ENCODE measurements around the gene RTN4R.
"Not testable (repeated sequence)": the region's sequence is repeated elsewhere in the genome, so short reads cannot be mapped to it uniquely, and the experiment has no call there.

Gene RTN4R

DNA sequence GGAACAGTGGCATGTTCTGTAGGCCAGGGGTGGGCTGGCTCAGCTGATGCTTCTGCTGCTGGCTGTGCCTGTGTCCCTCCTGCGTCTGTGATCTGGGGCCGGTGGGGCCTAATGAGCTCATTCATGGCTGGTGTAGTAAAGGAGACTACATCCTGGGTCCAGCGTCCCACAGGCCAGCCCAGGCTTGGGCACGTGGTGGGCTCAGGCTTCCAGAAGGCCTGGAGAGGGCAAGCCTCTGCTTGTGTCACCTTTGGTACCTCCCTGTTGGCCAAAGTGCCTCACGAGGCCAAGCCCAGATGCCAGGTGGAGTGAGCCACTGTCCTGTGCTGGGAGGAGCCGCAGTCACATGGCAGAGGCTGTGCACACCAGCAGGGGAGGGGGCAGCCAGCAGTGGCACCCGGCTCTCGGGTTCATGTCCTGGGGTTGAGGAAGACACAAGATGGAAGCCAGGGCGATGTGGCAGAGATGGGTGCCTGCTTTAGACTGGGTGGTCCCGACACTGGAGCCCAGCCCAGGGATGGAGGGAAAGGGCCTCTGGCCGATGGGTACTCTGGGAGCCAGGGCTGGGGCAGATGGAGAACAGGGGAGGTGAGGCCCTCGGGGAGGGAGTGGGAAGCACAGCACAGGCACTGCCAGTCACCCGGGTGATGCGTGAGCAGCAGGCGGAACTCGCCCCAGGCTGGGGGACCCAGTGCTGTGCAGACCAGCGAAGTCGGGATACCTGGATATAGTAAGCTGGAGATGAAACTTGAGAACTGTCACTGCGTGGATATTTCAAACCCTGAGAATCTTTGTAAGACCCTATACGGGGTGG lies 43.3 kb upstream of the RTN4R start:
- not testable (repeated sequence) for H3K36me3 ChIP-seq (ENCODE audit: control insufficient read depth, insufficient read depth, low read length); H3K9me3 ChIP-seq (ENCODE audit: control insufficient read depth, insufficient read depth, low read length); DNase-seq (ENCODE audit: low read depth, low spot score); H3K4me3 ChIP-seq (ENCODE audit: low read length); H3K27ac ChIP-seq (ENCODE audit: low read length); H3K4me1 ChIP-seq (ENCODE audit: control insufficient read depth, insufficient read depth, low read length); H3K27me3 ChIP-seq (ENCODE audit: control insufficient read depth, insufficient read depth, low read length)
- no CpG with 5 or more reads among the region's 20 CpGs for WGBS (ENCODE audit: insufficient coverage, insufficient read length)

DNA sequence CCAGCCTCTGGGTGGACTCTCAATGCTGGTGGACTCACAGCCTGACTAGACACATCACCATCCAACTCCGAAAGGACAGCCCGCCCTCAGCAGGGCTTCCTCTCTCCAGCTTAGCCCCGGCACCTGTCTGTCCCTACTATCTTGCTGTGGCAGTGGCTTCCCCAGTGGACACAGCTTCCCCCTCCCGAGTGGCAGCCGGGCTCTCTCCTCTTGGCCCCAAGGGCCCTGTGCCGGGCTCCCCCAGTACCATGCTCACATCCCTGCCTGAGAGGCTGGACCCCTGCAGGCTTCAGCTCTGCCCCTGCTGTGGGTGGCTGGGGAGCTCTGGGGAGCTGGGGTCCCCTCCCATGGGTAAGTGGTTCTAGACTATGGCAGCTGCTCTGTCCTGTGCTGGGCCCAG lies 42.7 kb upstream of the RTN4R start:
- H3K9me3 ChIP-seq (ENCODE audit: control insufficient read depth, insufficient read depth, low read length); H3K4me3 ChIP-seq (ENCODE audit: low read length); DNase-seq (ENCODE audit: low read depth, low spot score); H3K27me3 ChIP-seq (ENCODE audit: control insufficient read depth, insufficient read depth, low read length); H3K36me3 ChIP-seq (ENCODE audit: control insufficient read depth, insufficient read depth, low read length); H3K4me1 ChIP-seq (ENCODE audit: control insufficient read depth, insufficient read depth, low read length); H3K27ac ChIP-seq (ENCODE audit: low read length): not testable (repeated sequence)
- WGBS (ENCODE audit: insufficient coverage, insufficient read length): no CpG with 5 or more reads among the region's 6 CpGs

DNA sequence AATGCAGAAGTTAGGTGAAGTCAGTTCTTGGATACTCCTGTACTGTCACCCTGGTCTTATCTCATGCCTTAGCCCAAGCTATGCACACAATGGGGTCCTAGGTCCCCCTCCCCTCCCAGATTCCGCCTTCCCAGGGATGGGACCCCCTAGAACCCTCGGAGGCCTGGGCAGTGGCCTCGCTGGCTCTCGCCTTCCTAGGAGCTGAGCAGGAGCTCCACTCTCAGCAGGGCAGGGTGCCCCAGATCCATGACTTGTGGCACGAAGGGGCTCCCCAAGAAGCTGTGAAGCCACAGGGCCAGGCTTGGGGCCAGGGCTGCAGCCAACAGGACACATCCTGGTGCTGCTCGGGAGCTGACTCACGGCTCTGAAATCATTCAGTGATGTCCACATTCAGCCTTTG lies 42.1 kb upstream of the RTN4R start:
- not testable (repeated sequence) for DNase-seq (ENCODE audit: low read depth, low spot score); H3K27me3 ChIP-seq (ENCODE audit: control insufficient read depth, insufficient read depth, low read length); H3K9me3 ChIP-seq (ENCODE audit: control insufficient read depth, insufficient read depth, low read length); H3K36me3 ChIP-seq (ENCODE audit: control insufficient read depth, insufficient read depth, low read length); H3K4me3 ChIP-seq (ENCODE audit: low read length); H3K4me1 ChIP-seq (ENCODE audit: control insufficient read depth, insufficient read depth, low read length); H3K27ac ChIP-seq (ENCODE audit: low read length)
- WGBS (ENCODE audit: insufficient coverage, insufficient read length): no CpG with 5 or more reads among the region's 7 CpGs

DNA sequence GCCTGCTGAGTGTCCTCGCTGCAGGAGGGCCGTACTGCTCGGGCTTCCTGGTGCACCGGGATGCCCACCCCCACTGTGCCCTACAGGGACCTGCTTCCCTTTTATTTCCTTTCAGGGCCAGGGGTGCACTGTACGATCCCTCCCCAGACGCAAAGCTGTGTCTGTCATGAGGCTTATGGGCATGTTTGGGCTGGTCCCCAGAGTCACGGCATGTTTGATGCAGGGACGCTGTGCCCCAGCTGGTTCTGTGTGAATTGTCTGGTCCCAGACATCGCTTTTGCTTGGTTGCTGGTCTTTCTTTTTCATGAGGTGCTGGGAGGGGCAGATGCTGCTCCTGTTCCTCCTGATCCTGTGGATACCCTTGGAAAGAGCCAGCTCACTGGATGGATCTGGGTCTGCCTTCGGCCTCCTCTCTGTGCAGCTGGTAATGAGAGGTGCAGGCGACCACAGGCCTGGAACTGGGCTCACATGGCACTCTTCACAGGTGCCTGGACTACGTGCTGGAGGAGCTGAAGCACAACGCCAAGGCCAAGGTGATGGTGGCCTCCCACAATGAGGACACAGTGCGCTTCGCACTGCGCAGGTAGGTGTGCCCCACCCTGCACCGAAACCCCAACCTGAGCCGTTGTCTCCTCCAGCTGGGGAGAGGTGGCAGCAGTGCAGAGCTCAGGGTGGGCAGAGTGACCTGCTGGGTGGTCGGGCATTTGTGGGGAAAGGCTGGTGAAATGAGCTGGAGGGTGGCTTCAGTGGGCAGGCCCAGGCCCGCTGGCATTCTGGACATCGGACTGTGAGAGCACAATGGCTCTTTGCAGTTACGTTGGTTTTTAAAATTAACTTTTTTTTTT lies 40.9 kb upstream of the RTN4R start:
- H3K4me3 ChIP-seq (ENCODE audit: low read length); H3K4me1 ChIP-seq (ENCODE audit: control insufficient read depth, insufficient read depth, low read length); DNase-seq (ENCODE audit: low read depth, low spot score); H3K9me3 ChIP-seq (ENCODE audit: control insufficient read depth, insufficient read depth, low read length); H3K36me3 ChIP-seq (ENCODE audit: control insufficient read depth, insufficient read depth, low read length); H3K27me3 ChIP-seq (ENCODE audit: control insufficient read depth, insufficient read depth, low read length); H3K27ac ChIP-seq (ENCODE audit: low read length): not testable (repeated sequence)
- WGBS (ENCODE audit: insufficient coverage, insufficient read length): no CpG with 5 or more reads among the region's 22 CpGs

DNA sequence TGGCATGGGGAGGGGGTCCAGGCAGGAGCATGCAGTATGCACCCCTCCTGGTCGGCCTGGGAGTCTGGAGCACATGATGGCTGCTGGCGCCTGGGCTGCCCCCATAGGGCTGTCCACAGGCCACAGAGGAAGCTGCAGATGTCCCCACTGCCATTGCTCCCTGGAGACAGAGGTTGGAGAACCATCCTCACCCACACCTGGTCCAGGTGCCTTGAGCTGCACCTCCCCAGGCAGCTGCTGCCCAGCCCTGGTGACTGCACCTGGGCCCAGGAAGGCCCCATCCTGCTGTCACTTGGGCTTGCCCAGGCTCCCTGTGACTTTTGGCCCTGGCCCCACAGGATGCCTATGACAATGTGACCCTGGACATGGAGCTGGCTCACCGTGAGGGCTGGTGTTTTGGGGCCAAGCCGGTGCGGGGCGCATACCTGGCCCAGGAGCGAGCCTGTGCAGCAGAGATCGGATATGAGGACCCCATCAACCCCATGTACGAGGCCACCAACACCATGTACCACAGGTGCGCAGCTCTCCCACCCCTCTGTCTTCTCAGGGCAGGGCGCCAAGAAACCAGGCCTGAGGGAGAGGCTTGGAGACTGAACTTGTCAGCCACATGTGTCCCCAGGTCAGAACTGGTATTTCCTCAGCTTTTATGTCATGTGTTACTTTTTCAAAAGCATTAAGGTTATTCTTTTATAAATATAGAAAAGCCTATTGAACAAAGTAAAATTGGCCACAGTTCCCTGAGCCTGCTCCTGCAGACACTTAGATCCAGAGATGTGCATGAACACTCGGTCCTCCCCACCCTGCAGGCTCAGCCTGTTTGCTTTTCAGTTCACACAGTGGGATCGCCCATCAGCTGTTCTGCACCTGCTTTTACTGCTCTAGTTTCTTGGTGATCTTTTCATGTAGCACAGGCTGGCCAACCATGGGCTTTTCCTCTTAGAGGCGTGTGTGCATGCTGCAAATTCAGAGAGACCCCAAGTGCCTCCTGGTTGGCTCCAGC lies 39.6 kb upstream of the RTN4R start:
- DNase-seq (ENCODE audit: low read depth, low spot score); H3K4me3 ChIP-seq (ENCODE audit: low read length); H3K27ac ChIP-seq (ENCODE audit: low read length); H3K27me3 ChIP-seq (ENCODE audit: control insufficient read depth, insufficient read depth, low read length); H3K4me1 ChIP-seq (ENCODE audit: control insufficient read depth, insufficient read depth, low read length); H3K36me3 ChIP-seq (ENCODE audit: control insufficient read depth, insufficient read depth, low read length); H3K9me3 ChIP-seq (ENCODE audit: control insufficient read depth, insufficient read depth, low read length): not testable (repeated sequence)
- WGBS (ENCODE audit: insufficient coverage, insufficient read length): no CpG with 5 or more reads among the region's 14 CpGs

DNA sequence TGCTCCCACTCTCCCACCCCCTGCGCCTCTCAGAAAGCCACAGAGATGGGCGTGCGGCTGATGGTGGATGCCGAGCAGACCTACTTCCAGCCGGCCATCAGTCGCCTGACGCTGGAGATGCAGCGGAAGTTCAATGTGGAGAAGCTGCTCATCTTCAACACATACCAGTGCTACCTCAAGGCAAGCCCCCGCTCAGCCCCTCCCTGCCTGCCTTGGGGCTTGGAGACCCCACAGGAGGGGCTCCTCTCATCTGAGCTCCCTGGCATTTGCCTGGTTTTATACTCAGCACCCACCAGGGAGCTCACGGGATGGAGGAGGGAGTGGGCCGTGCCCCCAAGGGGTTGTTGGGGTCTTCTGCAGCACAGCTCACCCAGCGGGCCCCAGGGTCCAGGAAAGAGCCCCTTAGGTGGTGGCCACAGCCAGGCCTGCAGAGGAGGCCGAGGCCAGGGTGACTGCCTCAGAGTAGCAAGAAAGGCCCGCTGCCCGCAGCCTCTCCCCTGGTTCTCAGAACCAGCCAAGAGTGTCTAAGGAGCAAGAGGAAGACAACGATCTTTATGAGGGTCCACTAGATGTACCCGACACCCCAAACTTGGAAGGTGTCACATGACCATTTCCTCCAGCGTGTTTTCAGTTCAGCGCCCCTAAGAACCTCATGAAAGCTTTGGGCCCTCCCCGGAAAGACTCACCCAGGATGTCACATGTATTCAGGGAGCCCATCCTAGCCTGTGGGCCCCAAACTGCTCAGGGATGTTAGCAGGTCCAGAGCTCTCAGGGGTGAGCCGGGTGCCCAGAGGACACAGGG lies 38.7 kb upstream of the RTN4R start:
- no CpG with 5 or more reads among the region's 21 CpGs for WGBS (ENCODE audit: insufficient coverage, insufficient read length)
- not testable (repeated sequence) for H3K4me1 ChIP-seq (ENCODE audit: control insufficient read depth, insufficient read depth, low read length); H3K9me3 ChIP-seq (ENCODE audit: control insufficient read depth, insufficient read depth, low read length); H3K36me3 ChIP-seq (ENCODE audit: control insufficient read depth, insufficient read depth, low read length); H3K27me3 ChIP-seq (ENCODE audit: control insufficient read depth, insufficient read depth, low read length); H3K4me3 ChIP-seq (ENCODE audit: low read length); H3K27ac ChIP-seq (ENCODE audit: low read length); DNase-seq (ENCODE audit: low read depth, low spot score)

DNA sequence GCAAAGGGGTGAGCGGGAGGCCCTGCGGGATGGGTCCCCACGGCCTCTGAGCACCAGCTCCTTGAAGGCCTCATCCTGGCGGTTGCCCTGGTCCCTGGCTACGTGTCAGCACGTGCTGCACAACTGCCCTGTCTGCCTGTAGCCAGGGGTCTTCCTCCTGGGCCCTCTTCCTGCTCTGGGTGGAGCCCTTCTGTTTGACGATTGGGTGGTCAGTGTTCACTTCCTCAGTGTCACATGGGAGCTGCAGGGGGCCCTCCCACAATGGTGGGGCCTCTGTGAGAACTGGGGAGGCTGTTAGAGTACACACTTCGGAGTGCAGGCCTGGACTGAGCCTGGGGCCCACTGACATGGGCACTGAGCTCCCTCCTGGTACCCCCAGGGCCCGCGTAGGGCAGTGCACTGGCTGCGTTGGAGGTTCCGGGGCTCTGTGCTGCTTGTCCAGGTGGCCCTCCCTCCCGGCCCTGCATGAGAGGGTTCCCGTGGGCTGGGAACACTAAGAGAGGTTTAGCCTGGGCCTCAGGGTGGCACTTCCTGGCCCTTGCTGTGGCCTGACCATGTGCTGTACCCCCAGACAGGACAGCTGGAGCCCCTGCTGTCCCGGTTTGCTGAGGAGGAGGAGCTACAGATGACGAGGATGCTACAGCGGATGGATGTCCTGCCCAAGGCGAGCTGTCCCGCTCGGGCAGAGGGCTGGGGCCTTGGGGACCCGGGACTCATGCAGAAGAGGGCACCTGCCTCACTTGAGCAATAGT lies 38.0 kb upstream of the RTN4R start:
- no CpG with 5 or more reads among the region's 21 CpGs for WGBS (ENCODE audit: insufficient coverage, insufficient read length)
- peaks cover under 1% of the 10 kb centered on the region; the same call in 1 of the 2 replicates for H3K27me3 ChIP-seq (ENCODE audit: control insufficient read depth, insufficient read depth, low read length)
- DNase-seq (ENCODE audit: low read depth, low spot score): no peak
- no peak overlapping the region for H3K27ac ChIP-seq (ENCODE audit: low read length)
- H3K4me3 ChIP-seq (ENCODE audit: low read length): no peak overlapping the region
- no peaks in the 10 kb centered on the region for H3K9me3 ChIP-seq (ENCODE audit: control insufficient read depth, insufficient read depth, low read length)
- H3K36me3 ChIP-seq (ENCODE audit: control insufficient read depth, insufficient read depth, low read length): no peaks in the 10 kb centered on the region
- no peaks in the 10 kb centered on the region for H3K4me1 ChIP-seq (ENCODE audit: control insufficient read depth, insufficient read depth, low read length)

DNA sequence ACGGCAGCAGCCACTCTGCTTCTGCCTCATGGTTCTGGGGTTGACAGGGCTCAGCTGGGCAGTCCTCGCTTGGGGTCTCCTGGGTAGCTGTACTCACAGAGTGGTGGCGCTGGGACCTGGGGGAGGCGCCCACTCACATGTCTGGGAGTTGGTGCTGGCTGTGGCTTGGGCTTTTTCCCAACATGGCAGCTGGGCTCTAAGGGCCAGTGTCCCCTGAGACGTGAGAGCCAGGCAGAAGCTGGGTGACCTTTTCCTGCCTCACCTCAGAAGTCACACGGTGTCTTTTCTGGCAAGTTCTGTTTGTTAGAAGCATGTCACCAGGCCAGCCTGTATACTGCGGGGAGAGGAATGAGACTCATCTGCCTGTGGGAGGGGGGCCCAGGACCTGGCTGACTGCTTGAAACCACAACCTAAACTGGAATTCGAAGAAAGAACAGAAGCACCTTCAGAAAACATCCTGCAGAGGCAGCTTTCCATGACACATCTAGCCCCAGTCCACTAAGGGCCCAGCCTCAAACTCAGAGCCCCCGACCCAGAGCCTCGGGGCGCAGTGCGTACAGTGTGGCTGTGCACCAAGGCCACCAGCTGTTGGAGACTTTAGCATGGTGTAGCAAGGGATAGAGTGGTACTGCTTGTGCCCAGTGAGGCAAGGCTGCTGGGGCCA lies 37.2 kb upstream of the RTN4R start:
- not testable (repeated sequence) for H3K36me3 ChIP-seq (ENCODE audit: control insufficient read depth, insufficient read depth, low read length); DNase-seq (ENCODE audit: low read depth, low spot score); H3K27ac ChIP-seq (ENCODE audit: low read length); H3K9me3 ChIP-seq (ENCODE audit: control insufficient read depth, insufficient read depth, low read length); H3K27me3 ChIP-seq (ENCODE audit: control insufficient read depth, insufficient read depth, low read length); H3K4me1 ChIP-seq (ENCODE audit: control insufficient read depth, insufficient read depth, low read length); H3K4me3 ChIP-seq (ENCODE audit: low read length)
- no CpG with 5 or more reads among the region's 12 CpGs for WGBS (ENCODE audit: insufficient coverage, insufficient read length)

DNA sequence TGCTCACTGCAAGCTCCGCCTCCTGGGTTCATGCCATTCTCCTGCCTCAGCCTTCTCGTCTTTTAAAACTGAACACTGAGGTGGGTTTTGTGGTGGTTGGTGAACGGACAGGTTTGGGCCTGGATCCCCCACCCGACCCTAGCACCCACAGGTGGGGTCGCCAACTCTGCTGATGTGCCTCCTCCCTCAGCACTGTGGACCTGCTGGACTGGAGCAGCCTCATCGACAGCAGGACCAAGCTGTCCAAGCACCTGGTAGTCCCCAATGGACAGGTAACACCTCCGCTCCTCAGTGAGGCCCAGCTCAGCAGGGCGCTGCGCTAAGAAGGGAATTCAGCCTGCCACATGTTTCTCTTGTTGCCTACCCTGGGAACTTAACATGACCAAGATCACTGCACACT lies 36.5 kb upstream of the RTN4R start:
- Histone ChIP-seq H3K4me3 (ENCODE audit: low read length) (no peak overlapping the region), H3K4me1 (ENCODE audit: control insufficient read depth, insufficient read depth, low read length) (peaks cover 2% of the 10 kb centered on the region; the same call in 1 of the 2 replicates), H3K9me3 (ENCODE audit: control insufficient read depth, insufficient read depth, low read length) (no peaks in the 10 kb centered on the region), H3K27me3 (ENCODE audit: control insufficient read depth, insufficient read depth, low read length) (peaks cover 5% of the 10 kb centered on the region; the same call in 1 of the 2 replicates), H3K27ac (ENCODE audit: low read length) (no peak overlapping the region), H3K36me3 (ENCODE audit: control insufficient read depth, insufficient read depth, low read length) (no peaks in the 10 kb centered on the region)
- no peak for DNase-seq (ENCODE audit: low read depth, low spot score)
- no CpG with 5 or more reads among the region's 9 CpGs for WGBS (ENCODE audit: insufficient coverage, insufficient read length)

All from iPS DF 6.9 (cell line).